GM19239 (cell line): Measurements from ENCODE around the gene BCCIP.

Source experiments
- DNase-seq: peaks from one replicate; pipeline ENCODE4 v3.0.0; 2011; ENCODE audit warnings: low spot score; ENCODE audit not compliant: insufficient read length
- FAIRE-seq: peaks from 2 replicates; lab custom pipeline; 2011; peaks lifted over from hg19 to GRCh38; lab: Jason Lieb, UNC

Gene BCCIP

GRCh38 chr10:125840955-125841354 lies 17.6 kb downstream of the BCCIP start:
- FAIRE-seq (no peak), DNase-seq (no peak)

GRCh38 chr10:125843603-125844329 lies 20.4 kb downstream of the BCCIP start:
- no peak for FAIRE-seq
- no peak for DNase-seq

- DNase-seq (no peak), FAIRE-seq (no peak)
These were observed 21.4 kb downstream of the BCCIP start for GRCh38 chr10:125844751-125845221.

GRCh38 chr10:125845617-125846016 lies 22.3 kb downstream of the BCCIP start:
- FAIRE-seq (no peak), DNase-seq (no peak)

- no peak for DNase-seq
- peak; percentile 52 for FAIRE-seq
These were observed 23.5 kb downstream of the BCCIP start for GRCh38 chr10:125846894-125847293.

GRCh38 chr10:125848371-125848770 lies 25.0 kb downstream of the BCCIP start:
- no peak for FAIRE-seq
- DNase-seq = no peak

- no peak for DNase-seq
- no peak for FAIRE-seq
These were observed 25.5 kb downstream of the BCCIP start for GRCh38 chr10:125848857-125849256.

- FAIRE-seq (no peak), DNase-seq (no peak)
These were observed 26.1 kb downstream of the BCCIP start for GRCh38 chr10:125849448-125849847.

GRCh38 chr10:125850766-125851731 lies 27.7 kb downstream of the BCCIP start:
- FAIRE-seq (no peak), DNase-seq (no peak)

- FAIRE-seq (no peak), DNase-seq (no peak)
These were observed 29.1 kb downstream of the BCCIP start for GRCh38 chr10:125852487-125852886.

GRCh38 chr10:125857185-125857760 lies 33.9 kb downstream of the BCCIP start:
- no peak for FAIRE-seq
- no peak for DNase-seq

- DNase-seq (no peak), FAIRE-seq (peak; percentile 39)
These were observed 35.9 kb downstream of the BCCIP start for GRCh38 chr10:125859128-125859817.

GRCh38 chr10:125865120-125865519 lies 41.8 kb downstream of the BCCIP start:
- FAIRE-seq (no peak), DNase-seq (no peak)

- FAIRE-seq = no peak
- no peak for DNase-seq
These were observed 43.2 kb downstream of the BCCIP start for GRCh38 chr10:125866421-125867029.

GRCh38 chr10:125868372-125868975 lies 45.1 kb downstream of the BCCIP start:
- DNase-seq = no peak
- FAIRE-seq = peak; percentile 85

- no peak for DNase-seq
- no peak for FAIRE-seq
These were observed 48.0 kb downstream of the BCCIP start for GRCh38 chr10:125871338-125871737.

GRCh38 chr10:125878957-125879835 lies 55.9 kb downstream of the BCCIP start:
- FAIRE-seq (no peak), DNase-seq (no peak)

- no peak for DNase-seq
- no peak for FAIRE-seq
These were observed 57.4 kb downstream of the BCCIP start for GRCh38 chr10:125880719-125881118.
